Measurements from ENCODE around the gene DBH.

Gene DBH

DNA sequence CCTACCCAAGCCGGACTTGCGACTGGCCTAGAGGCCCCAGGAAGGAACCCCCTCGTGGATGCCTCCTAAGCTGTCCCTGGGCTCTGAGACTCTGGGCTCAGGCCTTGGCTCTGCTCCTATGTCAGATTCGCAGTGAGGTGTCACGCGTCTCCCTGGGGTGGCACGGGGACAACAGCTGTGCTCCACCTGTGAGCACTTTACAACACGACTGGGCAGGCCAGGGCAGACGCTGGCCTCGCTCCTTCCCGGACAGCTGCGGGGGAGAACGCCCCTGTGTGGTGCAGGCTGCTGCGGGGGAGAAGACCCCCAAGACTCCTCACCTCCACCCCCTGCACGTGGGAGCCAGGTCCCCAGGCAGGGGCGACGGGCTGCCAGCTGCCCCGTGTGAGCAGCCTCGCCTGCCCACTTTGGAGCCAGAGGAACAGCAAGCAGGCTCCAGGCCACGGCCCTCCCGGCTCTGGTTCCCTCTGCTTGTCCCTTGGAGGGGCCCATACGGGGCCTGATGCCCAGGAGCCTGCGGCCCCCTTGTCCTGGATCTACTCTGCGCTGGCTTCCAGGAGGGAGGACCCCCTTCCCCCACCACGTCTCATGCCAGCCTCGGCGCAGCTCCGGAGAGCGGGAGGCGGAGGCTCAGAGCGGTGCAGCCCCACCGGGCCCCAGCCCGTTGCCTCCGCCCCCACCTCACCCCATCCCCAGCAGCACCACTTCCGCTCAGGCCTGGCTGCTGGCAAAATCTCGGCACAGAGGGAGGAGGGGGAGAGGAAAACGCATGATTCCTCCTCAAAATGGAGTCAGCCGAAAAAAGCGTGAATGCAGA lies 66.0 kb downstream of the DBH start:
- no peak for DNase-seq (ENCODE audit: low read depth)

DNA sequence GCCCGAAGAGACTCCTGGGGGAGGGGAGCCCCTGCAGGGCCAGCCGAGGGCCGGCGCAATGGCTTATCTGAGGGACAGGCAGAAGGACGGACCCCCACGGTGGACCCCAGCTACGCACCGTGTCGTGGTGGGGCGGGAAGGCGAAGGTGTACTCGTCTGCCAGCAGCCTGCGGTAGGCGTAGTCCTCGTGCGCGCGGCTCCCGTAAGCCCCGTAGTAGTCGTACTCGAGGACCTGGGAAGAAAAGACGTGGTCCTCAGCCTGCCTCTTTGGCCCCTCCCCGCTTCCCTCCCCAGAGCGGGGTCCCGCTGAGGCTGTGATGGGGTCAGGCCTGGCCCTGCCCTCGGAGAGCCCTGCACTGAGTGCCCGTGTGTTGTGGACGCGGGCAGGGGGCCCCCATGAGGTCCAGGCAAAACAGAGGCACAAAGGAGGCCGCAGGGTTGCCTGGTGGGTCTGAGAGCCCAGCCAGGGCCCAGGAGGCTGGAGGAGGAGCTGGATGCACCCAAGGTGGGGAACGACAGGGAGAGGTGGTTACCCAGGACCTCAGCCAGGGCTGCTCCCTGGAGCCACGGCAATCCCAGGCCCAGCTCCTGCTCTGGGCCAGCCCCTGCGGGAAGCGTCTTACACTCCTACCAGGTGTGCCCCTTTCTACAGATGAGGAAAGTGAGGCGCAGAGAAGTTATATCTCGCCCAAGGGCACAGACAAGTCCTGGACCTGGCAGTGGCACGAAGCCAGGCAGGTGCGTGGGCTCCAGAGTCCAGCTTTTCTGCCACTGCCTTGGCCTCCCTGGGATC lies 66.8 kb downstream of the DBH start:
- no peak for DNase-seq (ENCODE audit: low read depth)

DNA sequence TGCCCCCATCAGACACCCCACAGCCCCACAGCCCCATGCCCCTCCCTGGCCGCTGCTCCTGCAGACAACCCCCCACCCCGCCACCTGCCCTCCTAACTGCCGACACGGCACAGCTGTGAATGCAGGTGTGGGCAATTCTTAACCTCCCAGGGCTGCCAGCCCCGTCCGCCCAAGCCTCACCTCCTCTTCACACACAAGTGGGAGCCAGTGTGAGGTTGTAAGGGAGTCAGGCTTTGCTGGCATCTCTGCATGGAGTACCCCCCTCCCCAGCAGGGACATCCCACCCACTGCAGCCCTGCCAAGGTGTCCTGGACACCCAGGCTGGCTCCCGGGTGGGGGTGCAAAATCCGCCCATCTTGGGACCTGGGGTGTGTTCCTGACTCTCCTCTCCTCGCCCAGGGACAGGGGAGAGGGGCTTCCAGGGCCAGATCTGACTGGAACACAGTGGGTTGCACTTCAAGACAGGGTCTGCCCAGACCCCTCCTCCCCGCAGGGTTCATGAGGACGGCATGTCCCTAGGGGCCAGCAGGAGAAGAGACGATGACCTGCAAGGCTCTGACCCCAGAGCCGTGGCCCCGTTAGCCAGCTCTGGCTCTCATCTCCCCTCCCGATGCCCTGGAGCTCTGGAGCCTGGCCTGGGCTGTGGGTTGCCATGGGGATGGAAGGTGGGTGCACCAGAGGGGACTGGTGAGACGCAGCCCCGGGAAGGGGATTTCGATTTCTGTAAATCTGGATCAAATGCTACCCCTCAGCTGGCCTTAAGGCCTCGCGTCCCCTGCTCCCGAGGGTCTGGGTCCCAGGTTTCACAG lies 67.6 kb downstream of the DBH start:
- DNase-seq (ENCODE audit: low read depth) = no peak

DNA sequence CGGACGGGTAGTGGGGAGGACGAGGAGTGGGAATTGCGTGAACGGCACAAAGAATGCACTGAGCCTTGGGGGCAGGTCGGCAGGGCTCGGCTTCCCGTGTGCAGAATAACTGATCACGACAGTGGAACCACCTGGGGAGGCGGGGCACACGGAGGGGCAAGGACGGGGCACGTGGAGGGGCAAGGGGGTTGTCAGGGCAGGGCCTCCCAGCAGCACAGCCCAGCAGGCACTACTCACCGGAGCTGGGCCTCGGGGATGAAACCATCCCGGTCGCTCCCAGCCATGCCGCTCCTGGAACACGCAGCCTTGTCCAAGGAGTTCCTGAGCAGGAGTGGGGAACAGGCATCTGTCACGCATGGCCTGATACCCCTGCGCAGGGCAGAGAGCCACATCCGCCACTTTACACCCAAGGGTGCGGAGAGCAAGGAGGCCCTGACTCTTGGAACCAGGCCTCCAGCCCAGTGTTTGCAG lies 68.6 kb downstream of the DBH start:
- no peak for DNase-seq (ENCODE audit: low read depth)

DNA sequence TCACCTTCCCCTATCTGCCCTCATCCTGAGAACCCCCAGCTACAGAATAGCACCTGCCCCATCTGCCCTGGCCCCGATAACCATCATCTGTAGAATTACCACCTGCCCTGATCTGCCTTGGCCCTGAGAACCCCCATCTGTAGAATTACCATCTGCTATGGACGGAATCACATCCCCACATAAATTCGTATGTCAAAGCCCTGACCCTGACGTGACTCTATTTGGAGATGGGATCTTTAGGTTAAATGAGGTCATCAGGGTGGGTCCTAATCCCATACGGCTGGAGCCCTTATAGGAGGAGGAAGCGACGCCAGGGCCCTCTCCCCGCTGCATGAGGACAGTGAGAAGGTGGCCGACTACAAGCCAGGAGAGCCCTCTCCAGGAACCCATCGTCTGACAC lies 69.4 kb downstream of the DBH start:
- no peak for DNase-seq (ENCODE audit: low read depth)

DNA sequence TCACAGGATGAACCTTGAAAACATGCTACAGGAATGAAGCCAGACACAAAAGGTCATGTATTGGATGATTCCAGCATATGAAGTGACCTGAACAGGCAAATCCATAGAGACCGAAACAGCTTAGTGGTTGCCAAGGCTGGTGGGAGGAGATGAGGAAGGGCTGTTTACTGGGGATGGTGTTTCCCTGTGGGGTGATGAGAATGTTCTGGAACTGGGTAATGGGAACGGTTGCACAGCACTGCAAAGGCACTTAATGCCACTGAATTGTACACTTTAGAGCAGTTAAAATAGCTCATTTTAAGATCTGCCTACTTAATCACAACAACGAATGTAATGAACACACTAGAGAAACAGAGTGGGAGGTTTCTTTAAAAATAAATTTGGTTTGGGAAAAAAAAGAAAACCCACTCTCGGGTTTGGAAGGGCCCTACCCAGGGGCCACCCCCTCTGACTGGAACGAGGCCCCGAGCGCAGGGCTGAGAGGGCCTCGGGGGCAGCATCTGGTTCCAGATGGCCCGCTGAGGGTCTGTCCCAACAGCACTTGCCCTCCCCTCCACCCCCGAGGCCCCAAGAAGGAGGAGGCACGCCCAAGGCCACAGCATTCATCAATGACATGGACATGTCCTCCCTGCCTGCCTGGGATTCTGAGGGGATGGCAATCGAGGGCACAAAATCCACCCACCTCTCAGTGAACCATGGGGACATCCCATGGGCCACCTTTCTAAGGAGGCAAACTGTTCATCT lies 70.3 kb downstream of the DBH start:
- DNase-seq (ENCODE audit: low read depth) = no peak

DNA sequence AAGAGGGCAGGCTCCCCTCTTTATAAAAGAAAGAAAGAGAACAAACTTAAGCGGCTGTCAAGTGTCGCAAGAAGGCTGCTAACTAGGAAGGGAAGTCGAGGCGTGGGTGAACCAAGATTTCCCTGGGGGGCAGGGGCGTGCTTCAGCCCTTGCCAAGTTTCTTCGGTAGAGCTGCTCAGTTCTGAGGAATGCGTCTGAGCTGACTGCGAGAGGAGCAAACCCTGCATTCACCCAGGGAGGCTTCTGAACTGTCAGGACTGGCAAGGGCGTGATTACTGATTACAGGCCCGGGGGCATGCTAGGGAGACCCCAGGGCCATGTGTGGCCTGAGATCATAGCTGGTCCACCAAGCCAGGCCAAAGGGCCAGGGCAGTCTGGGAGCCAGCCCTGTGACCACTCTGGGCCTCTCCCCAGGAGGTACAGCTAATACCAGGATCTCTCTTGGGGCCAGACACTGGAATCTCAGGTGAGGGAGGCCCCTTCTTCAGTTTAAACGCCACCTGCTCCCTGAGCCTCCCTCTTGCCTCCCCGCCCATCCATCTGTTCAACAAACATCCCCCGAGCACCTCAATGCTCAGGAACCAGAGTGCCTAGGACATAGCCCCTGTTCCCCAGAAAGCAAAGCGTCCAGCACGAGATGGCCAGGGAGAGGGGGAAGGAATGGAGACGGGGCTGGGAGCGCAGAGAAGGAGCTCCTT lies 71.1 kb downstream of the DBH start:
- no peak for DNase-seq (ENCODE audit: low read depth)

DNA sequence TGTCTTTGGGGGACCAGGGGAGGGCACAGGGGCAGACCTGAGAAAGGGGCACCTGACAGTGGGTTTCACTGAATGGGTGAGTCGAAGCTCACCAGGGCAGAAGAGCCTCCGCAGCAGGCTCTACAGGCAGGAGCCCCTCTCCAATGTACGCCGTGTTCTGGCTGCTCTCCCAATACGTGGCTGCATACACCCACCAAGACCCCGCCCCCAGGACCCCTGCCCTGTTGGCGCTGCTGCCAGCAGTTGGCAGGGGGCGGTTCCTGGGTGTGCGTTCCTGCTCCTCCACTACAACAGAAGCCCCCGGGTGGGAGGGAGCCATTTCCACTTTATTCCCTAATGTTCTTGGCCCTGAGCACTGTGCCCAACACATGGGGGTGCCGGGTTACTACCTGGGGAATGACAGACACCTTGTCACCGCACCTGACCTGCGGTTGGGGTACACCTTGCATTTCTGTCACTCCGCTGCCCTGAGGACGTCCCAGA lies 71.6 kb downstream of the DBH start:
- no peak for DNase-seq (ENCODE audit: low read depth)

DNA sequence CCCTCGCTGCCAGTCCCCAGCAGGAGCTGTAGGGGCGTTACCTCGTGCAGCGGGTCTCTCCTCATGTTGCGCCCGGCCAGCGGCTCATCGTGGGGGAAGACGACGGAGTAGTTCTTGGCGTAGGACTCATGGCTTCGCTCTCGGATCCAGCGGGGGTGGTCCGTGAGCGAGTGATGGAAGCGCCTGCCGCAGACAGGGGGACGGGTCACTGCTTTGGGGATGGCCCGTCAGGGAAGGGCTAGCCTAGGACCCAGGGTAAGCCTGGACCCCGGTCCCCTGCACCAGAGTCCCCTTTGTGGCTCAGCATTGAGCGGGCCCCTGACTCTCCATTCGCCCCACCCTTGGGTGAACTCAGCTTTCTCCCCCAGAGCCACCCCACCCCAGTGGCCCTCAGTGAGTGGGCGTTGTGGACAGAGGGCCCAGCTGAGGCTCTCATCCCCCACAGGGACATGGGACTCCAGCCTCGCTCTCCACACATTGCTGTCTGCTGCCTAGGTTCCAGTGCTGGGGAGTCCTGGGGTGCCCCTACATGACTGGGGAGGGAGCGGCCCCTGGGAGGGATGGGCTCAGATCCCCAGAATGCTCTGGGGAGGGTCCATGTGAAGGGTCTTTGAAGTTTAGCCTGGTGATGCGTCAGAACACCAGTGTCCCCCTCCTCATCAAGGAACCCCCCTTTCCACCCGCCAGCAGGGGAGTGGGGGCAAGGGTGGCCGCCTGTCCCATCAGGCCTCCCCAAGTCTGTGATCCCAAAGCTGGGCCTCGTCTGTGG lies 72.3 kb downstream of the DBH start:
- DNase-seq (ENCODE audit: low read depth) = no peak
